ENCODE measurements around the gene ICOSLG.
A peak's percentile ranks its signal among the peaks of the same experiment; 100 is the strongest.
"Not testable (repeated sequence)": the region's sequence is repeated elsewhere in the genome, so short reads cannot be mapped to it uniquely, and the experiment has no call there.

The ICOSLG gene

DNA sequence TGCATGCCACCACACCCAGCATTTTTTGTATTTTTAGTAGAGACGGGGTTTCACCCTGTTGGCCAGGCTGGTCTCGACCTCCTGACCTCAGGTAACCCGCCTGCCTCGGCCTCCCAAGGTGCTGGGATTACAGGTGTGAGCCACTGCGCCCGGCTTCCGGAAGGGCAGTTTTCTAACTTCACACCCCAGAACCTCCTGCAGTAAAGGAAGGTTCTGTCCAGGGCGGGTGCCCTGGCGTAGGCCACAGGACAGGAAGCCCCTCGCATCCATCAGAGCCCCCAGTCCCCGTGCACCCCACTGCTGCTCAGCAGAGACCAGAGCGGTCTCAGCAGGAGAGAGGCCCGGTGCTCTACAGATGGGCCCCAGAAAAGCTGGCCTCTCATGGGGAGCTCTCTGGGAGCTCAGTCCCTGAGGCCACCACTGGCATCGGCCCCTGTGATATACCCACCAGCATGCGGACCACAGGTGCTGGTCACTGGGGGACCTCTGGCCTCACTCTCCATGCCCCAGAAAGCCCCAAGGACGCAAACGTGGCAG is 25.1 kb upstream of the ICOSLG start:
- no peak for DNase-seq (ENCODE audit: low read depth, low spot score)

- DNase-seq (ENCODE audit: low read depth, low spot score): no peak
These were observed 23.0 kb upstream of the ICOSLG start for GRCh38 chr21:44263768-44264167.

DNA sequence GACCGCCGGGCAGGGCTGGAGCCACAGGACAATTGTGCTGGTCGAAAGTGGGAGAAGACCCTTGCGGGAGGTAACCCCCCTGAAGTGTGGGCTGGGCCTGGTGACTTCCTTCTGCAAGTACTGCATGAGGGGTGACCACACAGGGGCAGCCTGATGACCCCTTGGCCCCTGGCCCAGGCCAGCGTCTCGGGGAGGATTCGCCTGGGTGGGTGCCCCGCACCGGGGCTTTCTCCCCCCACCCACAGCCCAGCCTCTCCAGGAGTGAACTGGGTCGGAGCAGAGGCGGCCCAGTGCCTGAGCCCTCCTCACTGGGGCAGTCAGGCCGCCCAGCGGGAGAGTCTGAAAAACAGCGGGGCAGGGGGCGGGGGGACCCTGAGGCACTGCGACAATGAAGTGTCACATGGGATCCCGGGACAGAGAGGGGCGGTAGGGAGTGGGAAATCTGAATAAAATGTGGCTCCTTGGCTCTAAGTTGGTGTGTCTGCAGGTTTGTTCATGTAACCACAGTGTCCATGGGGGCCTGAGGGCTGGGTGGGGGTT is 22.5 kb upstream of the ICOSLG start:
- DNase-seq (ENCODE audit: low read depth, low spot score): no peak

- DNase-seq (ENCODE audit: low read depth, low spot score): no peak
These were observed 21.8 kb upstream of the ICOSLG start for GRCh38 chr21:44262338-44263056.

- DNase-seq (ENCODE audit: low read depth, low spot score): no peak
These were observed 21.0 kb upstream of the ICOSLG start, which contains the start of gene DNMT3L for GRCh38 chr21:44261675-44262295. Gene DNMT3L, minus strand, starts transcription at chr21:44261897. Its CDS starts 638 bp downstream, at chr21:44261259.

GRCh38 chr21:44260791-44261631 is 20.3 kb upstream of the ICOSLG start:
- no peak for DNase-seq (ENCODE audit: low read depth, low spot score)

DNA sequence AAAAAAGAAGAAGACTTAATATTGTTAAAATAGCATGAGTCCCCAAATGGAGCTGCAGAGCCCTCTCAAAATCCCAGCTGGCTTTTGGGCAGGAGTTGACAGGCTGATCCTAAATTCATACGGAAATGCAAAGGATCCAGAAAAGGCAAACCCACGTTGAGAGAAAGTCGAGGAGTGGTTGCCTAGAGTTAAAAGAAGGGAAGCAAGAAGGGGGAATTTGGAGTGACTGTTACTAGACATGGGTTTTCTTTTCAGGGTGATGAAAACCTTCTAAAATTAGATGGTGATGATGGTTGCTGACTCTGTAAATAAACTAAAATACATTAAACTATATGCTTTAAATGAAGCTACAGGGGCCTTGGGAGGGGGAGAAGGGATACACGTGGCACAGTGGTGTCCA is 19.3 kb upstream of the ICOSLG start:
- no peak for DNase-seq (ENCODE audit: low read depth, low spot score)

DNA sequence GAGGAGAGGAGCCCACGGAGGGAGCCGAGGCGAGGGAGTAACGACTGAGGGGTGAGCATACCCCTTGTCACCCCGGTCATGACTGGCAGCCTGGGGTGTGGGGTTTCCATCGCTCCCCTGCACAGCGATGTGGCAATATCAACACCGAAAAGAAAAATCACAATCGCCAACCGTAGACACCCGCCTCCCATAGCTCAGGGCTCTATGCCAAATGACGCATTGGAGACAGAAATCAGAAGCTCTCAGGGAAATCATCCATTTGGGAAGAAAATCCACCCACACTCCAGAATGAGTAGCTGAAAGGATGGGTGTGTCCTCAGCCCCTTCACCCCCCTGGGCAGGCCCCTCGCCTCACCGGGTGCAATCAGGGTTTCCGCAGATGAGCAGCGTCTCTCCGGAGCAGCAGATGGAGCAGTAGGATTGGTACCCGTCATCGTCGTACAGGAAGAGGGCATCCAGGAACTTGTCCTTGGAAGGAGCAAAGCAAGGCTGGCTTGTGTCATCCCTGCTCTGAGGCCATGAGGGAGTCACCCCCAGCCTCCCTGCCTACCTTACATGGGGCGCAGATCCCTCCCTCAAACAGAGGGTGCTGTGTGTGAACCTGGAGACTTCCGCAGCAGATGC is 18.5 kb upstream of the ICOSLG start:
- no peak for DNase-seq (ENCODE audit: low read depth, low spot score)

- no peak for DNase-seq (ENCODE audit: low read depth, low spot score)
These were observed 17.4 kb upstream of the ICOSLG start for GRCh38 chr21:44258056-44258725.

- peak; percentile 22 for DNase-seq (ENCODE audit: low read depth, low spot score)
These were observed 14.8 kb upstream of the ICOSLG start for GRCh38 chr21:44255511-44255981.

GRCh38 chr21:44253832-44254710 is 13.3 kb upstream of the ICOSLG start:
- peak; percentile 0 for DNase-seq (ENCODE audit: low read depth, low spot score)

DNA sequence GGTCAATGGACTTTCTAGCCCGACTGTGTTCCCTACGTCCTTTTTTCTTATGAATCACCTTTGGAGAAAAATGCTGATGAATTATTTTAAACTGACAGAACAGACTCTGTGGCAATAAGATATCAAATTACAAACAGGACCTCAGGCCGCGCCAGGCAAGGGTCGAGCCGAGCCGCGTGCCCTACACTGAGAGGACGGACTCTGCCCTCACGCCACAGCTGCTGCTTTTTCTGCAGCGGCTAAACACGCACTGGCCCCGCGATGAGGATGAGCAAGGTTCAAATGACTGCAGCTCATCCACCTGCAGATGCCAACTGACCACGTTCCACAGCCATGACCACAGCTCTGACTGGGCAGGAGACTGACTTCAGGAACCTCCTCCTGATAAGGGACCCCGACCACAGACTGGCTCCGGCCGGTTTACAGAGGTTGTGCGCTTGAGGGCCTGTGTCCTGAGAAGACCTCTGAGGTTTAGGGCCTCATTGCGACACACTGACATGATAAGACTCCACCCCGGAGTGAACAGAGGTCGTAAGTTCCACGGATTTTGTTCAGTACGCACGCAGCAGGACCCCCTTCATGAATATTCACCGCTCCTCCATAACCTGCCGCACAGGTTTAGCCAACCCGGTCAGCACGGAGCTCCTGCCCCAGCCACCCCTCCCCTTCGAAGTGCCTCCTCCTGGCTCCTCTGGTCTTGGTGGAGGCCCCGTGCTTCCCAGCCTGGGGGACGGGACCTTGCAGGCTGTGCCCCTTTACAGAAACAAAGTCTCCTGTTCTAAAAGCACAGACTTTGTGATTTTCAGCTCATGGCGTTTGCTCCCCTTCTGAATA is 8.7 kb upstream of the ICOSLG start:
- DNase-seq (ENCODE audit: low read depth, low spot score): not testable (repeated sequence)

DNA sequence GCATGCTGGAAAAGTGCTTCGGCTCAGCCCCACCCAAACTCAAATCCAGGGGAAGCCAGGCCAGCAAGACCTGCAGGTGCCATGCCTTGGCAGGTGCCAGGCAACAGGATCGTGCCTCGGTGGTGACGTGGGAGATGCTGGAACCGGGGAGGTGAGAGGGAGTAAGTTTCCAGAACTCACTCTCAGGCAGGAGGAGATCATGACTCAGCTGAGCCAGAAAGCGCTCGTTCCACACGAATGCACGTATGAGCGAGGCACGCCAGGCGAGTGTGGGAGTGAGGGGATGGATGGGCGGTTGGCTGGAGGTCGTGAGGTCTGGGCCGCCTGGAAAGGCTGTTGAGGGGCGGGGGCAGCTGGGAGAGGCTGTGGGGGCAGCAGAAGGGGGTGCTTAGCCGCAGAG is 7.2 kb upstream of the ICOSLG start:
- not testable (repeated sequence) for DNase-seq (ENCODE audit: low read depth, low spot score)

- not testable (repeated sequence) for DNase-seq (ENCODE audit: low read depth, low spot score)
These were observed 3.2 kb upstream of the ICOSLG start for GRCh38 chr21:44243980-44244379.

- not testable (repeated sequence) for DNase-seq (ENCODE audit: low read depth, low spot score)
These were observed 538 bp upstream of the ICOSLG start for GRCh38 chr21:44241281-44241680.

DNA sequence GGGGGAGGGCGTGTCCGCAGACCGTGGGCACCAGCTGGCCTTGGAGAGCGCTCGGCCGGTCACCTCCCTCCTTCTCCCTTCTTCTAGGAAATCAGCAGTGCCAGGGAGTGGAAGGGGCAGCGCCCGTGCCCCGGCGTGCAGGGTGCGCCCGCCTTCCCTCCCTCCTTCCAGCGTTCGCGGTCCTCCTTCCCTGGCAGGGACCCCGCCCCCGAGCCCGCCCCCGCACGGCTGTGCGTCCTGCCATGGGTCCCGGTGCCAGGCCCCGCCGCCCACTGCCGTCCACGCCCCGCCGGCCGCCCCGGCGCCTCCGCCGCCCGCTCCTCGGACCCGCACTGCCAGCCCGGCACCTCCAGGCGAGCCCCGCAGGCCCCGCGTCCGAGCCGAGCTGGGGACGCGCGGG is 390 bp downstream of the ICOSLG start:
- not testable (repeated sequence) for DNase-seq (ENCODE audit: low read depth, low spot score)

DNA sequence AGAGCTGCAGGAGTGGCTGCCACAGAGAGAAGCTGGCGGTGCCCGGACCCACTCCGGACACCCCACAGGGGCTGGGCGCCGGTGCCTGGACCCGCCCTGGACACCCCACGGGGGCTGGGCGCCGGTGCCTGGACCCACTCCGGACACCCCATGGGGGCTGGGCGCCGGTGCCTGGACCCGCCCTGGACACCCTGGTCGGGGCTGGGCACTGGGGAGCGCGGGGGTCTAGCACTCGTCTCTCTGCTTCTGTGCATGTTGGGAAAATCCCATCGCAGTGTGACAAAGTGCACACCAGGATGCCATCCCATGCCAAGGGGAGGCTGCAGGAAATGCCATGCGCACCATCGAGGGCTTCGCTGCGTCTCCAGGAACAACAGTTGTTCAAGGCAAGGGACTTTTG is 11.2 kb downstream of the ICOSLG start:
- not testable (repeated sequence) for DNase-seq (ENCODE audit: low read depth, low spot score)

DNA sequence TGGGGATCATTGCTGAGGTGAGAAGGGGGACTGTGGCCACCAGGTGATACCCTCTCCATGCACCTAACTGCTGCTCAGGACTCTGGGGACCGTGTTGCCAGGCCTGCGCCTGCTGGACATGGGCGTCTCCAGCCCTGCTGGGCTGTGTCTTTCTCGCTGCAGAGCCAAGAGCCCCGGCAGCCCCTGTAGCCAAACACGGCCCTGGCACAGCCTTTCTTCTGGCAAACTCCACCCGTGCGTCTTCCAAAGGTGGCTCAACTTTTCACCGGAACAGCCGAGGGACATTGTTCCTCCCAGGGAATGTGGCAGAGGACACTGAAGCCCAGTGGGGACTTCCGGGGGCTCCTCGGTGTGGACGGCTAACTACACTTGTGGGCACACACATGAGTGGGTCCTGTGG is 12.6 kb downstream of the ICOSLG start:
- DNase-seq (ENCODE audit: low read depth, low spot score): not testable (repeated sequence)

GRCh38 chr21:44227614-44228013 is 13.1 kb downstream of the ICOSLG start:
- DNase-seq (ENCODE audit: low read depth, low spot score): not testable (repeated sequence)

All from astrocyte of the hippocampus (primary cell).